DMS79 (cell line): ENCODE results near the gene SLC39A11.

Experiments
- DNase-seq: peaks from one replicate; lab custom pipeline; 2025; lab: John Stamatoyannopoulos, UW

The SLC39A11 gene

GRCh38 chr17:72749119-72749572 lies 343.3 kb downstream of the SLC39A11 start:
- DNase-seq: no peak

GRCh38 chr17:72747501-72747900 lies 345.0 kb downstream of the SLC39A11 start:
- DNase-seq: no peak

- no peak for DNase-seq
These were observed 347.2 kb downstream of the SLC39A11 start for GRCh38 chr17:72745241-72745640.

- DNase-seq: no peak
These were observed 349.4 kb downstream of the SLC39A11 start for GRCh38 chr17:72743037-72743467.

GRCh38 chr17:72737151-72737690 lies 355.3 kb downstream of the SLC39A11 start:
- DNase-seq: no peak

GRCh38 chr17:72735592-72735991 lies 356.9 kb downstream of the SLC39A11 start:
- DNase-seq: no peak

- DNase-seq: no peak
These were observed 357.4 kb downstream of the SLC39A11 start for GRCh38 chr17:72735048-72735447.

GRCh38 chr17:72734613-72735012 lies 357.9 kb downstream of the SLC39A11 start:
- DNase-seq: no peak

GRCh38 chr17:72733619-72734282 lies 358.7 kb downstream of the SLC39A11 start:
- DNase-seq: no peak

GRCh38 chr17:72732893-72733618 lies 359.4 kb downstream of the SLC39A11 start:
- DNase-seq: no peak

GRCh38 chr17:72730077-72730476 lies 362.4 kb downstream of the SLC39A11 start:
- DNase-seq: no peak

GRCh38 chr17:72726936-72727335 lies 365.6 kb downstream of the SLC39A11 start:
- peak; percentile 43 for DNase-seq

- DNase-seq: no peak
These were observed 366.9 kb downstream of the SLC39A11 start for GRCh38 chr17:72725433-72726068.

GRCh38 chr17:72724267-72724666 lies 368.2 kb downstream of the SLC39A11 start:
- no peak for DNase-seq

GRCh38 chr17:72723711-72724110 lies 368.8 kb downstream of the SLC39A11 start:
- no peak for DNase-seq

- no peak for DNase-seq
These were observed 372.0 kb downstream of the SLC39A11 start for GRCh38 chr17:72720494-72720825.

- DNase-seq: no peak
These were observed 372.7 kb downstream of the SLC39A11 start for GRCh38 chr17:72719578-72720493.

- DNase-seq: no peak
These were observed 373.3 kb downstream of the SLC39A11 start for GRCh38 chr17:72719206-72719577.

GRCh38 chr17:72717676-72718075 lies 374.8 kb downstream of the SLC39A11 start:
- no peak for DNase-seq

- DNase-seq: no peak
These were observed 375.2 kb downstream of the SLC39A11 start for GRCh38 chr17:72717276-72717675.

GRCh38 chr17:72715906-72716572 lies 376.4 kb downstream of the SLC39A11 start:
- DNase-seq: no peak
